ENCODE data around the gene RAPH1.

The RAPH1 gene

GRCh38 chr2:203480623-203481022 is 54.5 kb downstream of the RAPH1 start:
- H3K27me3 Mint-ChIP-seq, result no peaks in the 10 kb centered on the region
- H3K4me3 Mint-ChIP-seq, result no peak overlapping the region
- H3K36me3 Mint-ChIP-seq, result no peaks in the 10 kb centered on the region
- H3K4me1 Mint-ChIP-seq, result peaks cover 8% of the 10 kb centered on the region
- no peaks in the 10 kb centered on the region for H3K9me3 Mint-ChIP-seq
- H3K27ac Mint-ChIP-seq, result no peak overlapping the region

- Mint-ChIP-seq H3K36me3 (no peaks in the 10 kb centered on the region), H3K4me3 (no peak overlapping the region), H3K9me3 (no peaks in the 10 kb centered on the region), H3K27ac (no peak overlapping the region), H3K4me1 (no peaks in the 10 kb centered on the region), H3K27me3 (no peaks in the 10 kb centered on the region)
Observed at GRCh38 chr2:203476881-203477280, 58.2 kb downstream of the RAPH1 start.

GRCh38 chr2:203471323-203471722 is 63.8 kb downstream of the RAPH1 start:
- Mint-ChIP-seq H3K4me3 (no peak overlapping the region), H3K9me3 (no peaks in the 10 kb centered on the region), H3K27me3 (no peaks in the 10 kb centered on the region), H3K4me1 (no peaks in the 10 kb centered on the region), H3K27ac (no peak overlapping the region), H3K36me3 (peaks cover 2% of the 10 kb centered on the region)

- no peak overlapping the region for H3K4me3 Mint-ChIP-seq
- H3K27ac Mint-ChIP-seq, result no peak overlapping the region
- H3K36me3 Mint-ChIP-seq, result peaks cover 2% of the 10 kb centered on the region
- no peaks in the 10 kb centered on the region for H3K27me3 Mint-ChIP-seq
- no peaks in the 10 kb centered on the region for H3K9me3 Mint-ChIP-seq
- H3K4me1 Mint-ChIP-seq, result no peaks in the 10 kb centered on the region
Observed at GRCh38 chr2:203470371-203470770, 64.7 kb downstream of the RAPH1 start.

- Mint-ChIP-seq H3K27me3 (no peaks in the 10 kb centered on the region), H3K9me3 (no peaks in the 10 kb centered on the region), H3K4me1 (no peaks in the 10 kb centered on the region), H3K27ac (no peak overlapping the region), H3K4me3 (no peak overlapping the region), H3K36me3 (peaks cover 2% of the 10 kb centered on the region)
Observed at GRCh38 chr2:203469546-203469945, 65.6 kb downstream of the RAPH1 start.

- Mint-ChIP-seq H3K27ac (no peak overlapping the region), H3K9me3 (no peaks in the 10 kb centered on the region), H3K27me3 (no peaks in the 10 kb centered on the region), H3K4me1 (no peaks in the 10 kb centered on the region), H3K36me3 (peaks cover 7% of the 10 kb centered on the region), H3K4me3 (no peak overlapping the region)
Observed at GRCh38 chr2:203463266-203463678, 71.8 kb downstream of the RAPH1 start.

GRCh38 chr2:203462308-203462707 is 72.8 kb downstream of the RAPH1 start:
- H3K4me1 Mint-ChIP-seq, result no peaks in the 10 kb centered on the region
- no peak overlapping the region for H3K27ac Mint-ChIP-seq
- no peak overlapping the region for H3K4me3 Mint-ChIP-seq
- H3K9me3 Mint-ChIP-seq, result no peaks in the 10 kb centered on the region
- H3K27me3 Mint-ChIP-seq, result no peaks in the 10 kb centered on the region
- H3K36me3 Mint-ChIP-seq, result peaks cover 7% of the 10 kb centered on the region

GRCh38 chr2:203461746-203462145 is 73.4 kb downstream of the RAPH1 start:
- H3K27me3 Mint-ChIP-seq, result no peaks in the 10 kb centered on the region
- no peaks in the 10 kb centered on the region for H3K4me1 Mint-ChIP-seq
- H3K9me3 Mint-ChIP-seq, result no peaks in the 10 kb centered on the region
- H3K4me3 Mint-ChIP-seq, result no peak overlapping the region
- H3K27ac Mint-ChIP-seq, result no peak overlapping the region
- H3K36me3 Mint-ChIP-seq, result peaks cover 7% of the 10 kb centered on the region

GRCh38 chr2:203455209-203455608 is 79.9 kb downstream of the RAPH1 start:
- H3K36me3 Mint-ChIP-seq, result peaks cover 11% of the 10 kb centered on the region
- no peak overlapping the region for H3K27ac Mint-ChIP-seq
- no peak overlapping the region for H3K4me3 Mint-ChIP-seq
- H3K27me3 Mint-ChIP-seq, result no peaks in the 10 kb centered on the region
- H3K9me3 Mint-ChIP-seq, result no peaks in the 10 kb centered on the region
- H3K4me1 Mint-ChIP-seq, result peaks cover 6% of the 10 kb centered on the region

GRCh38 chr2:203453858-203454451 is 81.1 kb downstream of the RAPH1 start:
- peaks cover 8% of the 10 kb centered on the region for H3K36me3 Mint-ChIP-seq
- peaks cover 6% of the 10 kb centered on the region for H3K4me1 Mint-ChIP-seq
- H3K4me3 Mint-ChIP-seq, result no peak overlapping the region
- no peaks in the 10 kb centered on the region for H3K27me3 Mint-ChIP-seq
- H3K27ac Mint-ChIP-seq, result peak overlapping the region; percentile 62
- no peaks in the 10 kb centered on the region for H3K9me3 Mint-ChIP-seq

GRCh38 chr2:203451689-203452088 is 83.4 kb downstream of the RAPH1 start:
- no peaks in the 10 kb centered on the region for H3K9me3 Mint-ChIP-seq
- H3K27ac Mint-ChIP-seq, result no peak overlapping the region
- H3K4me1 Mint-ChIP-seq, result peaks cover 6% of the 10 kb centered on the region
- H3K27me3 Mint-ChIP-seq, result no peaks in the 10 kb centered on the region
- no peak overlapping the region for H3K4me3 Mint-ChIP-seq
- H3K36me3 Mint-ChIP-seq, result peaks cover 7% of the 10 kb centered on the region

GRCh38 chr2:203451011-203451410 is 84.1 kb downstream of the RAPH1 start:
- H3K9me3 Mint-ChIP-seq, result no peaks in the 10 kb centered on the region
- no peak overlapping the region for H3K27ac Mint-ChIP-seq
- peaks cover 9% of the 10 kb centered on the region for H3K36me3 Mint-ChIP-seq
- peaks cover 6% of the 10 kb centered on the region for H3K4me1 Mint-ChIP-seq
- no peak overlapping the region for H3K4me3 Mint-ChIP-seq
- H3K27me3 Mint-ChIP-seq, result no peaks in the 10 kb centered on the region

GRCh38 chr2:203450561-203450960 is 84.5 kb downstream of the RAPH1 start:
- H3K4me1 Mint-ChIP-seq, result peaks cover 6% of the 10 kb centered on the region
- no peak overlapping the region for H3K4me3 Mint-ChIP-seq
- no peak overlapping the region for H3K27ac Mint-ChIP-seq
- H3K9me3 Mint-ChIP-seq, result no peaks in the 10 kb centered on the region
- H3K36me3 Mint-ChIP-seq, result peaks cover 9% of the 10 kb centered on the region
- no peaks in the 10 kb centered on the region for H3K27me3 Mint-ChIP-seq

- no peaks in the 10 kb centered on the region for H3K9me3 Mint-ChIP-seq
- peaks cover 9% of the 10 kb centered on the region for H3K36me3 Mint-ChIP-seq
- no peak overlapping the region for H3K4me3 Mint-ChIP-seq
- H3K4me1 Mint-ChIP-seq, result no peaks in the 10 kb centered on the region
- H3K27me3 Mint-ChIP-seq, result no peaks in the 10 kb centered on the region
- H3K27ac Mint-ChIP-seq, result no peak overlapping the region
Observed at GRCh38 chr2:203446780-203447179, 88.3 kb downstream of the RAPH1 start.

GRCh38 chr2:203446071-203446481 is 89.0 kb downstream of the RAPH1 start:
- H3K4me3 Mint-ChIP-seq, result no peak overlapping the region
- H3K27me3 Mint-ChIP-seq, result no peaks in the 10 kb centered on the region
- no peaks in the 10 kb centered on the region for H3K4me1 Mint-ChIP-seq
- no peak overlapping the region for H3K27ac Mint-ChIP-seq
- H3K9me3 Mint-ChIP-seq, result no peaks in the 10 kb centered on the region
- H3K36me3 Mint-ChIP-seq, result peaks cover 12% of the 10 kb centered on the region

- peaks cover 12% of the 10 kb centered on the region for H3K36me3 Mint-ChIP-seq
- no peak overlapping the region for H3K4me3 Mint-ChIP-seq
- H3K27me3 Mint-ChIP-seq, result no peaks in the 10 kb centered on the region
- H3K9me3 Mint-ChIP-seq, result no peaks in the 10 kb centered on the region
- no peaks in the 10 kb centered on the region for H3K4me1 Mint-ChIP-seq
- no peak overlapping the region for H3K27ac Mint-ChIP-seq
Observed at GRCh38 chr2:203444738-203445137, 90.4 kb downstream of the RAPH1 start.

- Mint-ChIP-seq H3K27me3 (no peaks in the 10 kb centered on the region), H3K36me3 (peaks cover 16% of the 10 kb centered on the region), H3K9me3 (no peaks in the 10 kb centered on the region), H3K4me3 (no peak overlapping the region), H3K27ac (peak overlapping the region; percentile 12), H3K4me1 (peaks cover 4% of the 10 kb centered on the region)
Observed at GRCh38 chr2:203442463-203442862, 92.6 kb downstream of the RAPH1 start.
